WI38 (cell line): Measurements from ENCODE around the gene ZNF304.

ENCODE experiments used
- H3K4me3 ChIP-seq: 2 replicates; pipeline ENCODE4 v1.5.1; 2011; ENCODE audit warnings: low read depth, mild to moderate bottlenecking, control low read depth, low read length
- CTCF ChIP-seq: IDR thresholded peaks from 2 replicates; pipeline ENCODE4 v1.5.1; 2012; ENCODE audit warnings: low read depth, mild to moderate bottlenecking, control low read depth, low read length

The ZNF304 gene

GRCh38 chr19:57376151-57376550 is 25.1 kb downstream of the ZNF304 start:
- no peak overlapping the region for H3K4me3 ChIP-seq
- TF ChIP-seq CTCF, result no peak

GRCh38 chr19:57377498-57378146 is 26.6 kb downstream of the ZNF304 start:
- H3K4me3 ChIP-seq, result no peak overlapping the region
- no peak for TF ChIP-seq CTCF

GRCh38 chr19:57380923-57381322 is 29.9 kb downstream of the ZNF304 start:
- no peak for TF ChIP-seq CTCF
- no peak overlapping the region for H3K4me3 ChIP-seq

- no peak overlapping the region for H3K4me3 ChIP-seq
- TF ChIP-seq CTCF, result no peak
Measured at GRCh38 chr19:57382806-57383488, 31.9 kb downstream of the ZNF304 start.

- peak overlapping the region; percentile 91 for H3K4me3 ChIP-seq
- TF ChIP-seq CTCF, result no peak
Measured at GRCh38 chr19:57389194-57389729, 38.2 kb downstream of the ZNF304 start.

GRCh38 chr19:57389730-57390598 is 38.9 kb downstream of the ZNF304 start, which contains the start of gene ZNF548:
Gene ZNF548, plus strand, starts transcription at chr19:57389854. Its CDS starts 246 bp downstream, at chr19:57390100.
- H3K4me3 ChIP-seq, result peak within 1 kb of the TSS; percentile 91
- 0 out of 2 replicates have a peak, but pooled peaks have one; percentile 15 for TF ChIP-seq CTCF
